Mesendoderm (in vitro differentiated cells): ENCODE measurements around the gene CTNNA3.

Source experiments
- DNase-seq: peaks from one replicate; pipeline ENCODE4 v3.0.0; 2013
- H2AK5ac ChIP-seq: 2 replicates; pipeline ENCODE4 v1.6.1; 2013; ENCODE audit warnings: low read length, inconsistent platforms
- H2BK120ac ChIP-seq: 2 replicates; pipeline ENCODE4 v1.6.1; 2013; ENCODE audit warnings: low read depth, mild to moderate bottlenecking, low read length, moderate library complexity, mixed read lengths
- H2BK15ac ChIP-seq: replicated peaks from 2 replicates; pipeline ENCODE4 v1.6.1; 2013; ENCODE audit warnings: low read depth, mild to moderate bottlenecking, moderate library complexity
- H2BK5ac ChIP-seq: 2 replicates; pipeline ENCODE4 v1.6.1; 2013; ENCODE audit warnings: low read length, inconsistent platforms
- H3K18ac ChIP-seq: 2 replicates; pipeline ENCODE4 v1.6.1; 2013; ENCODE audit warnings: mild to moderate bottlenecking, low read length, mixed read lengths
- H3K23ac ChIP-seq: one replicate; pipeline ENCODE4 v1.6.1; 2013; ENCODE audit warnings: low read length
- H3K27ac ChIP-seq: 2 replicates; pipeline ENCODE4 v1.5.1; 2013; ENCODE audit warnings: low read depth, mild to moderate bottlenecking, inconsistent platforms, low read length, moderate library complexity
- H3K27me3 ChIP-seq: 2 replicates; pipeline ENCODE4 v1.6.1; 2013; ENCODE audit warnings: low read length, control low read depth, mild to moderate bottlenecking, inconsistent platforms; ENCODE audit not compliant: insufficient read depth, poor library complexity
- H3K36me3 ChIP-seq: 2 replicates; pipeline ENCODE4 v1.6.1; 2013; ENCODE audit warnings: low read length, inconsistent platforms; ENCODE audit not compliant: control insufficient read depth, insufficient read depth
- H3K4ac ChIP-seq: one replicate; pipeline ENCODE4 v1.6.1; 2013; ENCODE audit warnings: low read depth, mild to moderate bottlenecking, low read length, moderate library complexity
- H3K4me1 ChIP-seq: 2 replicates; pipeline ENCODE4 v1.6.1; 2013; ENCODE audit warnings: low read depth, low read length, inconsistent platforms; ENCODE audit not compliant: control insufficient read depth
- H3K4me2 ChIP-seq: 2 replicates; pipeline ENCODE4 v1.6.1; 2013; ENCODE audit warnings: low read length
- H3K4me3 ChIP-seq: 2 replicates; pipeline ENCODE4 v1.5.1; 2013; ENCODE audit warnings: mild to moderate bottlenecking, low read length
- H3K56ac ChIP-seq: one replicate; pipeline ENCODE4 v1.6.1; 2013; ENCODE audit warnings: low read length
- H3K79me1 ChIP-seq: 2 replicates; pipeline ENCODE4 v1.6.1; 2013; ENCODE audit warnings: low read length, inconsistent platforms
- H3K79me2 ChIP-seq: 2 replicates; pipeline ENCODE4 v1.6.1; 2013; ENCODE audit warnings: mild to moderate bottlenecking, low read length; ENCODE audit not compliant: control insufficient read depth, insufficient read depth
- H3K9ac ChIP-seq: 2 replicates; pipeline ENCODE4 v1.6.1; 2013; ENCODE audit warnings: low read length, inconsistent platforms
- H4K5ac ChIP-seq: one replicate; pipeline ENCODE4 v1.6.1; 2013; ENCODE audit warnings: low read length
- H4K8ac ChIP-seq: one replicate; pipeline ENCODE4 v1.6.1; 2013; ENCODE audit warnings: low read depth, mild to moderate bottlenecking, control low read depth, low read length, moderate library complexity
- WGBS: extraction: QIAGEN DNeasy Blood & Tissue Kit; methylation state at CpG from one replicate; pipeline ENCODE4 v1.1.7; 2013; ENCODE audit warnings: low lambda C conversion rate, missing lambda C conversion rate; ENCODE audit not compliant: insufficient coverage; ENCODE audit errors: extremely low coverage; 5-methylcytosine and 5-hydroxymethylcytosine counted together

Gene CTNNA3

GRCh38 chr10:67200913-67201564 lies 495.0 kb downstream of the CTNNA3 start:
- Histone ChIP-seq H3K79me1 (no peaks in the 10 kb centered on the region), H3K4me3 (no peak overlapping the region), H2BK120ac (no peak overlapping the region), H2AK5ac (no peak overlapping the region), H2BK5ac (no peak overlapping the region), H4K8ac (no peak overlapping the region), H3K27ac (no peak overlapping the region), H3K23ac (no peak overlapping the region), H3K79me2 (no peaks in the 10 kb centered on the region), H2BK15ac (no peak overlapping the region), H3K18ac (no peak overlapping the region), H3K56ac (no peak overlapping the region), H4K5ac (no peak overlapping the region), H3K27me3 (no peaks in the 10 kb centered on the region), H3K9ac (no peak overlapping the region), H3K36me3 (no peaks in the 10 kb centered on the region), H3K4me2 (no peak overlapping the region), H3K4me1 (no peaks in the 10 kb centered on the region), H3K4ac (no peak overlapping the region)
- no CpG with 5 or more reads among the region's 3 CpGs for WGBS
- DNase-seq, result no peak

- Histone ChIP-seq H2BK15ac (no peak overlapping the region), H3K4me2 (no peak overlapping the region), H2BK120ac (no peak overlapping the region), H3K36me3 (no peaks in the 10 kb centered on the region), H3K23ac (no peak overlapping the region), H3K18ac (no peak overlapping the region), H2AK5ac (no peak overlapping the region), H3K4me1 (no peaks in the 10 kb centered on the region), H3K4me3 (no peak overlapping the region), H3K4ac (no peak overlapping the region), H2BK5ac (no peak overlapping the region), H3K27ac (no peak overlapping the region), H3K27me3 (no peaks in the 10 kb centered on the region), H3K79me1 (no peaks in the 10 kb centered on the region), H3K9ac (no peak overlapping the region), H3K79me2 (no peaks in the 10 kb centered on the region), H4K8ac (no peak overlapping the region), H4K5ac (no peak overlapping the region), H3K56ac (no peak overlapping the region)
- no peak for DNase-seq
- no CpG with 5 or more reads among the region's 2 CpGs for whole genome bisulfite sequencing
Observed at GRCh38 chr10:67175354-67175753, 520.6 kb downstream of the CTNNA3 start.

GRCh38 chr10:67173787-67174186 lies 522.2 kb downstream of the CTNNA3 start:
- Histone ChIP-seq H3K56ac (no peak overlapping the region), H3K79me2 (no peaks in the 10 kb centered on the region), H2BK5ac (no peak overlapping the region), H2BK120ac (no peak overlapping the region), H3K23ac (no peak overlapping the region), H3K4me2 (no peak overlapping the region), H3K4ac (no peak overlapping the region), H3K36me3 (no peaks in the 10 kb centered on the region), H3K27ac (no peak overlapping the region), H4K5ac (no peak overlapping the region), H3K27me3 (no peaks in the 10 kb centered on the region), H2AK5ac (no peak overlapping the region), H4K8ac (no peak overlapping the region), H2BK15ac (no peak overlapping the region), H3K4me3 (no peak overlapping the region), H3K18ac (no peak overlapping the region), H3K9ac (no peak overlapping the region), H3K79me1 (no peaks in the 10 kb centered on the region), H3K4me1 (no peaks in the 10 kb centered on the region)
- no peak for DNase-seq

- Histone ChIP-seq H2BK120ac (no peak overlapping the region), H3K4me3 (no peak overlapping the region), H2BK15ac (no peak overlapping the region), H3K9ac (no peak overlapping the region), H3K18ac (no peak overlapping the region), H3K23ac (no peak overlapping the region), H3K4me2 (no peak overlapping the region), H2BK5ac (no peak overlapping the region), H4K8ac (no peak overlapping the region), H3K4me1 (no peaks in the 10 kb centered on the region), H3K56ac (no peak overlapping the region), H3K36me3 (no peaks in the 10 kb centered on the region), H3K27me3 (no peaks in the 10 kb centered on the region), H3K4ac (no peak overlapping the region), H3K79me2 (no peaks in the 10 kb centered on the region), H2AK5ac (no peak overlapping the region), H3K79me1 (no peaks in the 10 kb centered on the region), H3K27ac (no peak overlapping the region), H4K5ac (no peak overlapping the region)
- no peak for DNase-seq
- WGBS, result no CpG with 5 or more reads among the region's 1 CpG
Observed at GRCh38 chr10:67171970-67172369, 524.0 kb downstream of the CTNNA3 start.

GRCh38 chr10:67156239-67156638 lies 539.8 kb downstream of the CTNNA3 start:
- Histone ChIP-seq H3K4ac (no peak overlapping the region), H2BK15ac (no peak overlapping the region), H2AK5ac (no peak overlapping the region), H3K4me2 (no peak overlapping the region), H3K4me1 (no peaks in the 10 kb centered on the region), H3K23ac (no peak overlapping the region), H3K9ac (no peak overlapping the region), H2BK120ac (no peak overlapping the region), H3K27me3 (no peaks in the 10 kb centered on the region), H3K79me2 (no peaks in the 10 kb centered on the region), H3K18ac (no peak overlapping the region), H3K27ac (no peak overlapping the region), H2BK5ac (no peak overlapping the region), H4K8ac (no peak overlapping the region), H3K56ac (no peak overlapping the region), H3K4me3 (no peak overlapping the region), H4K5ac (no peak overlapping the region), H3K79me1 (no peaks in the 10 kb centered on the region), H3K36me3 (no peaks in the 10 kb centered on the region)
- DNase-seq, result no peak

- no peaks in the 10 kb centered on the region for H3K4me1 ChIP-seq
- H3K27ac ChIP-seq, result no peak overlapping the region
- DNase-seq, result no peak
- H3K18ac ChIP-seq, result no peak overlapping the region
- H3K4me3 ChIP-seq, result no peak overlapping the region
- no peak overlapping the region for H2BK15ac ChIP-seq
- H2AK5ac ChIP-seq, result no peak overlapping the region
- no peaks in the 10 kb centered on the region for H3K27me3 ChIP-seq
- no peak overlapping the region for H2BK5ac ChIP-seq
- H4K5ac ChIP-seq, result no peak overlapping the region
- no peak overlapping the region for H3K56ac ChIP-seq
- H3K79me1 ChIP-seq, result no peaks in the 10 kb centered on the region
- no peak overlapping the region for H3K4ac ChIP-seq
- no peak overlapping the region for H3K4me2 ChIP-seq
- no peak overlapping the region for H3K23ac ChIP-seq
- H4K8ac ChIP-seq, result no peak overlapping the region
- no peaks in the 10 kb centered on the region for H3K36me3 ChIP-seq
- no peak overlapping the region for H2BK120ac ChIP-seq
- H3K9ac ChIP-seq, result no peak overlapping the region
- WGBS, result no CpG with 5 or more reads among the region's 2 CpGs
- no peaks in the 10 kb centered on the region for H3K79me2 ChIP-seq
Observed at GRCh38 chr10:67151471-67151870, 544.5 kb downstream of the CTNNA3 start.
